Upper lobe of left lung (tissue), 4 donors: ENCODE results near the gene C9orf57.

Experiments used
- EP300 ChIP-seq, 4 donors: sonication (generic); formaldehyde crosslinking; IDR thresholded peaks; one replicate each; pipeline ENCODE4 v1.5.1; 2017; ENCODE audit warnings: antibody characterized with exemption in 4 of 4, control low read depth in 2 of 4
- POLR2AphosphoS5 ChIP-seq, 2 donors: sonication (generic); formaldehyde crosslinking; IDR thresholded peaks; one replicate each; pipeline ENCODE4 v1.5.1; 2017; ENCODE audit warnings: antibody characterized with exemption in 2 of 2

DNA sequence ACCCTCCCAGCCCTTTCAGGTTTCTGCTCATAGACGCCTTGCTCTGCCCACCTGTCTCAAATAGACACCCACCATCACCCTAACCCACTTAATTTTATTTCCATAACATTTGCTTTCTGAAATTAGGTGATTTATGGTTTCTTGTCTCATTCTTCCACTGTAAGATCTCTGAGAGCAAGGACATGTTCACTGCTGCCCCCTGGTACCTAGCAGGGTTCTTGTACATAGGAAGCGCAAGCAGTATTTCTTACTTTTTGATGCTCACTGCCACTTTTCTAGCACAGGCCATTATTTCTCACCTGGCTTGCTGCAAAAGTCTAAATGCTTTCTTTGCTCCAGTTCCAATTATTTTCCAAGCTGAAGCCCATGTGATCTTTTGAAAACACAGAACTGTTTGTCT, 16.8 kb downstream of the C9orf57 start:
- TF ChIP-seq EP300 (IDR thresholded peaks at IDR 0.05), result no peak
- no peak for TF ChIP-seq POLR2AphosphoS5 (IDR thresholded peaks at IDR 0.05)
